ENCODE data around the gene DNAL1.

Gene DNAL1, protein sequence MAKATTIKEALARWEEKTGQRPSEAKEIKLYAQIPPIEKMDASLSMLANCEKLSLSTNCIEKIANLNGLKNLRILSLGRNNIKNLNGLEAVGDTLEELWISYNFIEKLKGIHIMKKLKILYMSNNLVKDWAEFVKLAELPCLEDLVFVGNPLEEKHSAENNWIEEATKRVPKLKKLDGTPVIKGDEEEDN

DNA sequence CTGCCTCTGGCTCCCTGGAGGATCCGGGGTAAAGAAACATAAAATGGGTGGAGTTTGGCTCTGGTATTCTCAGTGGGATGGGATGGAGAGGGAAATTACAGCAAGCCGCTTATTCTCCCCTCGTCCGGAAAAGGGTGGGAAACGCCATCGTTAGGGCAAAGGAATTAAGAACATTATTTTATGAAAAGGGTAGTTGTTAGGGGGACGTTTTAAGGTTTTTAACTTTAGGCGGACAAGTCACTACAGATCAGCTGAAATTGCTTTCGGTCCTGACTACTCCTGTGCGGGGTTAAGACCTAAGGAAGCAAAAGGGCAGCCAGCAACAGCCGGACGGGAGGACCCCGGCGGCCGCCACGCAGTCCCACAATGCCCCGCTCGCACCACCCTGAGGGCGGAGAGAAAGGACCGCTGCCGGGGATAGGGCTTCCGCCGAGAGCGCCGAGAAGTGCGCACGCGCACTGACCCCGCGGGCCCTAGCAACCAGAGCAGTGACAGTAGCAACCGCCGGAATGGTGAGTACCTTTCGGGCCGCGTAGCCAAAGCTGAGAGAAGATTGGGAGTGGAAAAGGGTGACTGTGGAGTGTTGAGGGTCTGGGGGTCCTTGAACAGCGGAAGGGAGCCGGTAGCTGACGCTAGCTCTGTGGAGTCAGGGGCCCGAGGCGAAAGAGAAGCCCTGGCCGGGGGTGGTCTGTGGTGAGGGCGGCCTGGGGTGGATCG, at the start of gene DNAL1:
Gene DNAL1, plus strand, starts transcription at position 456 of the 717 bp plus-strand sequence. Its CDS starts 54 bp downstream, at position 510.
- DNase-seq (ENCODE audit: insufficient read length, low spot score) = peak; percentile 98
- FAIRE-seq = peak; percentile 90
- TF ChIP-seq POLR2A (IDR thresholded peaks at IDR 0.05; ENCODE audit: low read depth, low read length) = peak; percentile 78; the same call in 1 of the 2 replicates

DNA sequence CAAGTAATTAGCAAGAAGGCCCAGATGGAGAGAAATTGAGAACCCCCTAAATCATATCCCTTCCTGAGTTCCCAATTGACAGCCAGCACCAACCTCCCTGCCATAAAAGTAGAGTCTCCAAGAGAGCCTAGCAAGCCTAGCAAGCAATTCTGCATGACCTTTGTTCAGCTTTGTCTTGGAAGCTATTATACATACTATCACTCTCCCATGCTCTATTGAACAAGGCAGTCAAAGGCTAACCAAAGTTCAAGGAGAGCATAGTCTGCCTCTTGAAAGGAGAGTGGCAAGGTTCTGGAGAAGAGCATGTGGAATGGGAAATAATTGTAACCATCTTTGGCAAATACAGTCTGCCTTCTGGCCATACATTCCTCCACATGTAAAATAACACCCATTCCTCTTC, 45.3 kb upstream of the DNAL1 start:
- DNase-seq (ENCODE audit: insufficient read length, low spot score) (no peak), FAIRE-seq (no peak)

DNA sequence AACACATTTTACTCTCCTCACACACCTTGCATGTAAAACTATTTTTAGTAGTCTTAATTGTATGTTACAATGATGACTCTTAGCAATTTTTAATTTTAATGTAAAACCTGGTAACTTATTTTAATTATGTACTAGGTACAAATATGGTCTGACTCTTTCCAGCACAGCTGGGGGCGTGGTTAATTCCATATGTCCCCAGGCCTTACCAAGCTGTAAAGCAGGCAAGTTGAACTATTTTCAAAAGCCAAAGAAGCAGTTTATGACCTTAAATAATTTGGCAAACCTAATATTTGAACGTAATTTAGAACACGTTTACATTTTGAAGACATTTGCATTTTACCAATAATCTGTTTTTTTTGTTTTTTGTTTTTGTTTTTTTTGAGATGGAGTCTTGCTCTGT, 41.8 kb upstream of the DNAL1 start:
- FAIRE-seq (no peak), DNase-seq (ENCODE audit: insufficient read length, low spot score) (no peak)
- no peak for TF ChIP-seq POLR2A (IDR thresholded peaks at IDR 0.05; ENCODE audit: low read depth, low read length)

More for the DNA sequence above, 45.3 kb upstream of the DNAL1 start:
- no peak for TF ChIP-seq POLR2A (IDR thresholded peaks at IDR 0.05; ENCODE audit: low read depth, low read length)

DNA sequence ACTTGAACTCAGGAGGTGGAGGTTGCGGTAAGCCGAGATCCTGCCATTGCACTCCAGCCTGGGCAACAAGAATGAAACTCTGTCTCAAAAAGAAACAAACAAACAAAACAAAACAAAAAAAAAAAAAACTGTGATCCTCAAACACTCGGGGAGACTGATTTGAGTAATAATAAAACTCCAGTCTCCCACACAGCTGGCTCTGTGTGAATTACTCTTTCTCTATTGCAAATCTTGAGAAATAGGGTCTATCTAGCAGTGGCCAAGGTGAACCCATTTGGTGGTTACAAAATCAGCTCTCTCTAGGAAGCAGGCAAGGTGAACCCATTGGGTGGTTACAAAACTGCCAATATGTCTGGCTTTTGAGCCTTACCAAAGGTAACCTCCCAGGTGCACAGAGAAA, 38.5 kb upstream of the DNAL1 start:
- TF ChIP-seq POLR2A (IDR thresholded peaks at IDR 0.05; ENCODE audit: low read depth, low read length) = no peak
- no peak for DNase-seq (ENCODE audit: insufficient read length, low spot score)
- no peak for FAIRE-seq

DNA sequence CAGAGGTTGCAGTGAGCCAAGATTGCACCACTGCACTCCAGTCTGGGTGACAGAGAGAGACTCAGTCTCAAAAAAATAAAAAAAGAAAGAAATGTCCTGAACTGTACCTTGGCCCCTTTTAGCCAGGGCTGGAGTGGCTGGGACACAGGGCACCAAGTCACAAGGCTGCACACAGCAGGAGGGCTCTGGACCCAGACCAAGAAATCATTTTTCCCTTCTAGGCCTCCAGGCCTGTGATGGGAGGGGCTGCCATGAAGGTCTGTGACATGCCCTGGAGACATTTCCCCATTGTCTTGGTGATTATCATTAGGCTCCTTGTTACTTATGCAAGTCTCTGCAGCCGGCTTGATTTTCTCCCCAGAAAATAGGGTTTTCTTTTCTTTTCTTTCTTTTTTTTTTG, 37.5 kb upstream of the DNAL1 start:
- no peak for DNase-seq (ENCODE audit: insufficient read length, low spot score)
- no peak for TF ChIP-seq POLR2A (IDR thresholded peaks at IDR 0.05; ENCODE audit: low read depth, low read length)
- FAIRE-seq = no peak

DNA sequence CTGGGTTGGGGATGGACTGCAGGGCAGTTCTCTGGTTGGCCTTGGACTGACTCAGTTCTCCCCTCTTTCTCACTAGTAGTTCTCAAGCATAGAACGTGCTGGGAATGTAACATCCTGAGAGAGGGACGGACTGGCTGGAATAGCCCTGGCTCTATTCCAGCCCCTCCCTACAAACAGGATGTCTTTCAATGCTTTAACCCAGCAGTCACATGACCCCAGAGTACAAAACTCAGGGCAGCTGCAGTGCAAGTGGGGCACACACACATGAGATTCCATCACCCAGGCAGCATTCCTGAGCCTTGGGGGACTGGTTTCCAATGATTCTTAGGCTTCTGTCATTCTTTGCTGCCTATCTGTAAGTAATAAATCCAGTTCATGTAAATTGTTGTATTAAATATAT, 34.1 kb upstream of the DNAL1 start:
- TF ChIP-seq POLR2A (IDR thresholded peaks at IDR 0.05; ENCODE audit: low read depth, low read length) = no peak
- FAIRE-seq (no peak), DNase-seq (ENCODE audit: insufficient read length, low spot score) (no peak)

DNA sequence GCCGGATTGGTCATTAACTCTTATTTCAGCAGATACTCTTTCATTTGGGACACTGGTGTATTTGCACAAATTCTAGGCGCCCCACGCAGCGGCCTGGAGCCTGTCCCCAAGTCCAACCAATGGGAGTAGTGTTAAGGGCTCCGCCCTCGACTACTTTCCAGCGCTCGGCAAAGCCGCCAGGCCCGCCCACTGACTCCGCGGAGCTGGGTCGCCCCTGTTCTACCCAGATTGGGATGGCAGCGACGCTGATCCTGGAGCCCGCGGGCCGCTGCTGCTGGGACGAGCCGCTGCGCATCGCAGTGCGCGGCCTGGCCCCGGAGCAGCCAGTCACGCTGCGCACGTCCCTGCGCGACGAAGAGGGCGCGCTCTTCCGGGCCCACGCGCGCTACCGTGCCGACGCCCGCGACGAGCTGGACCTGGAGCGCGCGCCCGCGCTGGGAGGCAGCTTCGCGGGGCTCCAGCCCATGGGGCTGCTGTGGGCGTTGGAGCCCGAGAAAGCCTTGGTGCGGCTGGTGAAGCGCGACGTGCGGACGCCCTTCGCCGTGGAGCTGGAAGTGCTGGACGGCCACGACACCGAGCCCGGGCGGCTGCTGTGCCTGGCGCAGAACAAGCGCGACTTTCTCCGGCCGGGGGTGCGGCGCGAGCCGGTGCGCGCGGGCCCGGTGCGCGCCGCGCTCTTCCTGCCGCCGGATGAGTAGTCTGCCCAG, 32.3 kb upstream of the DNAL1 start, which contains the start of gene ACOT6:
Gene ACOT6, plus strand, starts transcription at position 179 of the 707 bp plus-strand sequence. Its CDS starts 55 bp downstream, at position 234.
- FAIRE-seq (no peak), DNase-seq (ENCODE audit: insufficient read length, low spot score) (peak; percentile 85)

DNA sequence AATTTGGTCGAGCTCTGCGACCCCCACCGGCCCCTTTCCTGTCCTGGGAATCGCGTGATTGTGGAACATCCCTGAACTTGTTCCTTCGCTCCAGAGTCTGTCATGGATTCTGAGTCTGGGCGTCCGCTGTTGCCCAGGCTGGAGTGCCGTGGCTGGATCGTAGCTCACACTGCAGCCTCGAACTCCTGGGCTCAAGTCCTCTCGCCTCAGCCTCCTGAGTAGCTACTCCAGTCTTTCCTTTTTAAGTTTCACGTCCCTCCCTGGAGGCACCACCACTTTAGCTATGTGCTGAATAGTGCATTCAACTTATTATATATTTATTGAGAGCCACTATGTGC, 31.8 kb upstream of the DNAL1 start:
- FAIRE-seq (no peak), DNase-seq (ENCODE audit: insufficient read length, low spot score) (no peak)
- no peak for TF ChIP-seq POLR2A (IDR thresholded peaks at IDR 0.05; ENCODE audit: low read depth, low read length)

More for the DNA sequence above, 32.3 kb upstream of the DNAL1 start, which contains the start of gene ACOT6:
- peak; percentile 55 for TF ChIP-seq POLR2A (IDR thresholded peaks at IDR 0.05; ENCODE audit: low read depth, low read length)

DNA sequence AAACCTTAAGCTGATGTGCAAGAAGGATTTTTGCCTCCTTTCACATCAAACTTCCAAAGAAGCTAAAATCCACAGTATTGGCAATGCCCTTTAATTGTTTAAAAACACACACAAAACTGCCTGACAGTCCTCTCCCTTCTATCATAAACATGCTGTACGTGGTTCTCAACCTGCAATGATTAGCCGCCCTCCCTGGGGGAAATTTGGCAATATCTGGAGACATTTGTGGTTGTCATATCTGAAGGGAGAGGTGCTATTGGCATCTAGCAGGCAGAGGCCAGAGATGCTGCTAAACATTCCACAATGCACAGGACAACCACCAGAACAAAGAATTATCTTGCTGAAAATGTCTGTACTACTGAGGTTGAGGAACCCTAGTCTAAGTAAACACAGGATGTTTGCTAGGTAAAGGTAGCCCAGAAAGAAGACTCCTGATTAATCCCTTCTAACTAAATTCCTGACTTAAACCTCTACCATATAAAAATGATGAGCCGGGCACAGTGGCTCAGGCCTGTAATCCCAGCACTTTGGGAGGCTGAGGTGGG, 31.3 kb upstream of the DNAL1 start:
- DNase-seq (ENCODE audit: insufficient read length, low spot score) (no peak), FAIRE-seq (no peak)
- no peak for TF ChIP-seq POLR2A (IDR thresholded peaks at IDR 0.05; ENCODE audit: low read depth, low read length)

DNA sequence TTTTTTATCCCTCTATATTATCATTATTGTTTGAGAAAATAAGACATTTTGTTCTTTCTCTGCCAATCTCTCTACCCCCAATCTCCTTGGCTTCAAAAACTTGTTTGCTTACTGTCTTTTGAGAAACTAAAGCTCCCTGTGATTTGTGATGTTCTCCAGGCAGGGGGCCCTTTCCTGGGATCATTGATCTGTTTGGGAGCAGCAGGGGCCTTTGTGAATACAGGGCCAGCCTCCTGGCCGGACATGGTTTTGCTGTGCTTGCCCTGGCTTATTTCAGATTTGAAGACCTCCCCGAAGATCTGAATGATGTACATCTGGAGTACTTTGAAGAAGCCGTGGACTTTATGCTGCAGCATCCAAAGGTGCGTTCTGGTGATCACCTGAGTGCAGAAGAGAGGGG, 28.0 kb upstream of the DNAL1 start:
- FAIRE-seq = no peak
- DNase-seq (ENCODE audit: insufficient read length, low spot score) = no peak
- no peak for TF ChIP-seq POLR2A (IDR thresholded peaks at IDR 0.05; ENCODE audit: low read depth, low read length)

DNA sequence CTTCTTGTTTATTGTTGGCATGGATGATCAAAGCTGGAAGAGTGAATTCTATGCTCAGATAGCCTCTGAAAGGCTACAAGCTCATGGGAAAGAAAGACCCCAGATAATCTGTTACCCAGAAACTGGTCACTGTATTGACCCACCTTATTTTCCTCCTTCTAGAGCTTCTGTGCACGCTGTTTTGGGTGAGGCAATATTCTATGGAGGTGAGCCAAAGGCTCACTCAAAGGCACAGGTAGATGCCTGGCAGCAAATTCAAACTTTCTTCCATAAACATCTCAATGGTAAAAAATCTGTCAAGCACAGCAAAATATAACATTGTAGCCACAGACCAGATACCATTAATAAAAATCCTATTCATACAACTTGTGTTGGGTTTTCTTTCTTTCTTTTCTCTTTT, 25.3 kb upstream of the DNAL1 start:
- TF ChIP-seq POLR2A (IDR thresholded peaks at IDR 0.05; ENCODE audit: low read depth, low read length) = no peak
- DNase-seq (ENCODE audit: insufficient read length, low spot score) = no peak
- no peak for FAIRE-seq

DNA sequence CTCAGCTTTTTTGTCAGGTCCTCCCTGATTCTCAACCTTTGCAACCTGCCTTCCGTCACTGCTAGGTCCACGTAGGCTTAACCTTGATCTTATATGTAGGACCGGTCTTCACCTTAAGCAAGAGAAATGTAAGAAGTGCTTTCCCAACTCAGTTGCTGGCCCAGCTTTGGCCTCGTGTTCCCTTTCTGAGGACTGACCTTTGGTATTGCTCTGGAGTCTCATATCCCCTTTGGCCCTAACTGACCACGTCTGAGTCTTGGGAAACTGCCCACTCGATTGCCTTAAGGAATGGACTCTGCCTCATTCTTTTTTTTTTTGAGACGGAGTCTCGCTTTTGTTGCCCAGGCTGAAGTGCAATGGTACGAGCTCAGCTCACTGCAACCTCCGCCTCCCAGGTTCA, 24.5 kb upstream of the DNAL1 start:
- no peak for TF ChIP-seq POLR2A (IDR thresholded peaks at IDR 0.05; ENCODE audit: low read depth, low read length)
- DNase-seq (ENCODE audit: insufficient read length, low spot score) = no peak
- no peak for FAIRE-seq

DNA sequence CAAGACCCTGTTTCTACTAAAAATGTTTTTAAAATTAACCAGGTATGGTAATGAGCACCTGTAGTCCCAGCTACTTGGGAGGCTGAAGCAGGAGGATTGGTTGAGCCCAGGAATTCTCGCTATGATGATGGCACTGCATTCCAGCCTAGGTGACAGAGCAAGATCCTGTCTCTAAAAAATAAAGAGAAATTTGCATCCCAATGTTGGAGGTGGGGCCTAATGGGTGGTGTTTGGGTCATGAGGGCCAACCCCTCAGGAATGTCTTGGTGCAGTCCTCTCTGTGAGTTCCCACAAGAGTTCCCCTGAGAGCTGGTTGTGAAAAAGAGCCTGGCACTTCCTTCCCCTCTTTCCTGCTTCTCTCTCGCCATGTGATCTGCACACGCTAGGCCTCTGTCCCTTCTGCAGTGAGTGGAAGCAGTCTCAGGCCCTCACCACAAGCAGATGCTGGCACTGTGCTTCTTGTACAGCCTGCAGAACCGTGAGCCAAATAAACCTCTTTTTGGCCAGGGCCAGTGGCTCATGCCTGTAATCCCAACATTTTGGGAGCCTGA, 21.2 kb upstream of the DNAL1 start:
- no peak for FAIRE-seq
- no peak for TF ChIP-seq POLR2A (IDR thresholded peaks at IDR 0.05; ENCODE audit: low read depth, low read length)
- no peak for DNase-seq (ENCODE audit: insufficient read length, low spot score)

DNA sequence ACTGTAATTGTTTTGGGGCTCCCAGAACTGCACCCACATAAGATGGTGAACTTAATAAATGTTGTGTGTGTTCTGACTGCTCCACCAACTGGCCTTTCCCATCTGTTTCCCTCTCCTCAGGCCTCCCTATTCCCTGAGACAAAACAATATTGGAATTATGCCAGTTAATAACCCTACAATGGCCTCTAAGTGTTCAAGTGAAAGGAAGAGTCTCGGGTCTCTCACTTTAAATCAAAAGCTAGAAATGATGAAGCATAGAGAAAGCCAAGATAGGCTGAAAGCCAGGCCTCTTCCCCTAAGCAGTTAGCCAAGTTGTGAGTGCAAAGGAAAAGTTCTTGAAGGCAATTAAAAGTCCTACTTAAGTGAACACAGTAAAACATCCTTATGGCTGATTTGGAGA, 19.1 kb upstream of the DNAL1 start:
- no peak for FAIRE-seq
- TF ChIP-seq POLR2A (IDR thresholded peaks at IDR 0.05; ENCODE audit: low read depth, low read length) = no peak
- no peak for DNase-seq (ENCODE audit: insufficient read length, low spot score)

Data from H54 (cell line).